K562 (cell line): ENCODE measurements around the gene RPP25. TPM values are rescaled to one million over a fixed set of nuclear protein-coding genes. Genes with fewer than 3 reads are reported as not detected.

Experiments
- BRD4 ChIP-seq: fragments of 200-600 bp; sonication (generic); IDR thresholded peaks from 2 replicates; pipeline ENCODE4 v1.6.1; 2017; ENCODE audit warnings: inconsistent platforms
- CBX1 ChIP-seq: sonication (generic); IDR thresholded peaks from 2 replicates; pipeline ENCODE4 v1.6.1; 2016; ENCODE audit warnings: antibody characterized with exemption, low read depth, mild to moderate bottlenecking
- CBX2 ChIP-seq: fragments of 200-600 bp; sonication (generic); IDR thresholded peaks from one replicate; pipeline ENCODE4 v1.6.1; 2012; ENCODE audit warnings: mild to moderate bottlenecking, low read length, inconsistent platforms; ENCODE audit not compliant: insufficient read depth, poor library complexity, severe bottlenecking
- ESRRA ChIP-seq: fragments of 450-650 bp; IDR thresholded peaks from 2 replicates; pipeline ENCODE4 v1.6.1; 2014; ENCODE audit warnings: low read depth, mild to moderate bottlenecking, moderate library complexity, borderline replicate concordance
- ILK ChIP-seq: fragments of 450-650 bp; IDR thresholded peaks from 2 replicates; pipeline ENCODE4 v1.6.1; 2016; ENCODE audit warnings: missing genetic modification characterization, low read depth, mild to moderate bottlenecking, missing compliant biosample characterization, moderate library complexity, borderline replicate concordance
- JUND ChIP-seq, 2 experiments: IDR thresholded peaks; 2 replicates in 1 of 2; 3 replicates in 1 of 2; pipeline ENCODE4 v1.6.1; 2011; ENCODE audit warnings: borderline replicate concordance in 2 of 2, low read depth in 2 of 2, low read length in 2 of 2, improper control_type of control experiment in 1 of 2, missing biosample characterization in 1 of 2, missing genetic modification characterization in 1 of 2, missing genetic modification reagents in 1 of 2
- MIER1 ChIP-seq: fragments of 450-650 bp; IDR thresholded peaks from 2 replicates; pipeline ENCODE4 v1.6.1; 2016; ENCODE audit warnings: antibody characterized with exemption, mild to moderate bottlenecking, low read depth
- NR1H2 ChIP-seq: sonication (generic); formaldehyde crosslinking; IDR thresholded peaks from 2 replicates; pipeline ENCODE4 v1.4.0; 2020; ENCODE audit warnings: mild to moderate bottlenecking, missing genetic modification reagents
- RUNX1 ChIP-seq: sonication (generic); IDR thresholded peaks from 2 replicates; pipeline ENCODE4 v1.6.1; 2016; ENCODE audit warnings: antibody characterized with exemption, low read depth
- SMAD4 ChIP-seq: fragments of 250-450 bp; sonication (Bioruptor Pico); conservative IDR thresholded peaks from 2 replicates; pipeline ENCODE4 v1.8.0; 2021; ENCODE audit warnings: inconsistent platforms, mild to moderate bottlenecking, moderate library complexity
- SREBF1 ChIP-seq: fragments of 150-350 bp; IDR thresholded peaks from 2 replicates; pipeline ENCODE4 v1.6.1; 2014; ENCODE audit warnings: antibody characterized with exemption, low read depth, low read length, borderline replicate concordance
- SRSF3 ChIP-seq: fragments of 200-400 bp; formaldehyde crosslinking; IDR thresholded peaks from 2 replicates; pipeline ENCODE4 v1.6.1; 2016; ENCODE audit warnings: mild to moderate bottlenecking, low read length, moderate library complexity; ENCODE audit not compliant: insufficient read depth
- TEAD1 ChIP-seq, 2 experiments: fragments of 450-650 bp in 1 of 2; sonication (generic) in 1 of 2; formaldehyde crosslinking; IDR thresholded peaks; 2 replicates each; pipeline versions ENCODE4 v1.4.0 to v1.8.0; 2020 to 2022; ENCODE audit warnings: mild to moderate bottlenecking in 2 of 2, missing genetic modification reagents in 1 of 2
- TEAD4 ChIP-seq, 2 experiments: sonication (generic) in 1 of 2; formaldehyde crosslinking in 1 of 2; IDR thresholded peaks; 2 replicates each; pipeline versions ENCODE4 v1.6.1 to v1.8.0; 2012 to 2022; ENCODE audit warnings: borderline replicate concordance in 1 of 2, inconsistent platforms in 1 of 2, low read length in 1 of 2, mild to moderate bottlenecking in 1 of 2, missing genetic modification reagents in 1 of 2
- TRIM24 ChIP-seq, 2 experiments: fragments of 450-650 bp; IDR thresholded peaks; 2 replicates each; pipeline ENCODE4 v1.6.1; 2016
- XRCC3 ChIP-seq: fragments of 450-650 bp; IDR thresholded peaks from 2 replicates; pipeline ENCODE4 v1.6.1; 2017; ENCODE audit warnings: mild to moderate bottlenecking, moderate library complexity
- ZC3H4 ChIP-seq: sonication (generic); formaldehyde crosslinking; IDR thresholded peaks from 2 replicates; pipeline ENCODE4 v1.9.0; 2021; ENCODE audit warnings: missing genetic modification reagents, borderline replicate concordance
- polyA plus RNA-seq, 8 experiments: library from polyadenylated mRNA; depleted of rRNA in 4 of 8; stranded (reverse) in 5 of 8; unstranded in 3 of 8; fragments of >200 nt; fragmentation: Nextera tagmentation in 2 of 8; fragmentation: Illumina TruSeq in 1 of 8; extraction: Ambion mirVana in 2 of 8; extraction: Trizol in 1 of 8; gene quantifications; 2 replicates each; pipeline versions ENCODE4 v1.2.1 to v1.2.3, GENCODE V29; 2011 to 2014; ENCODE audit warnings: inconsistent platforms in 1 of 8, missing spikeins in 1 of 8
- total RNA-seq, 7 experiments: library from RNA; depleted of rRNA in 6 of 7; stranded (reverse); fragments of >200 nt in 6 of 7; fragmentation: Illumina TruSeq in 2 of 7; extraction: Trizol in 2 of 7; gene quantifications; 2 replicates each; pipeline versions ENCODE4 v1.2.1 to v1.2.3, GENCODE V29; 2011 to 2021; ENCODE audit warnings: low replicate concordance in 1 of 7
- TF ChIP-seq, protein P1 (sequence below): fragments of 450-650 bp; formaldehyde crosslinking; IDR thresholded peaks from 2 replicates; pipeline ENCODE4 v1.4.0; 2022; ENCODE audit warnings: mild to moderate bottlenecking, moderate library complexity
- TF ChIP-seq, protein P2 (sequence below): fragments of 450-650 bp; IDR thresholded peaks from 2 replicates; pipeline ENCODE4 v1.6.1; 2016; ENCODE audit warnings: low read depth, mild to moderate bottlenecking, moderate library complexity
- TF ChIP-seq, protein P3 (sequence below): sonication (generic); formaldehyde crosslinking; IDR thresholded peaks from 2 replicates; pipeline ENCODE4 v1.8.0; 2022; ENCODE audit warnings: mild to moderate bottlenecking, low read depth, missing genetic modification reagents
- TF ChIP-seq, protein P4 (sequence below): fragments of 450-650 bp; IDR thresholded peaks from 2 replicates; pipeline ENCODE4 v1.6.1; 2016; ENCODE audit warnings: missing biosample characterization, missing genetic modification characterization
- TF ChIP-seq, protein P5 (sequence below): sonication (generic); formaldehyde crosslinking; IDR thresholded peaks from 2 replicates; pipeline ENCODE4 v1.8.0; 2022; ENCODE audit warnings: missing genetic modification reagents, mild to moderate bottlenecking, moderate library complexity, borderline replicate concordance

RPP25 gene
- total and polyA plus RNA-seq, 9 of the 15 experiments (the other 6 are each of a cell fraction or from before 2014, with no cell fraction given) = 1.1 to 12.3 (median 5.6) TPM

DNA sequence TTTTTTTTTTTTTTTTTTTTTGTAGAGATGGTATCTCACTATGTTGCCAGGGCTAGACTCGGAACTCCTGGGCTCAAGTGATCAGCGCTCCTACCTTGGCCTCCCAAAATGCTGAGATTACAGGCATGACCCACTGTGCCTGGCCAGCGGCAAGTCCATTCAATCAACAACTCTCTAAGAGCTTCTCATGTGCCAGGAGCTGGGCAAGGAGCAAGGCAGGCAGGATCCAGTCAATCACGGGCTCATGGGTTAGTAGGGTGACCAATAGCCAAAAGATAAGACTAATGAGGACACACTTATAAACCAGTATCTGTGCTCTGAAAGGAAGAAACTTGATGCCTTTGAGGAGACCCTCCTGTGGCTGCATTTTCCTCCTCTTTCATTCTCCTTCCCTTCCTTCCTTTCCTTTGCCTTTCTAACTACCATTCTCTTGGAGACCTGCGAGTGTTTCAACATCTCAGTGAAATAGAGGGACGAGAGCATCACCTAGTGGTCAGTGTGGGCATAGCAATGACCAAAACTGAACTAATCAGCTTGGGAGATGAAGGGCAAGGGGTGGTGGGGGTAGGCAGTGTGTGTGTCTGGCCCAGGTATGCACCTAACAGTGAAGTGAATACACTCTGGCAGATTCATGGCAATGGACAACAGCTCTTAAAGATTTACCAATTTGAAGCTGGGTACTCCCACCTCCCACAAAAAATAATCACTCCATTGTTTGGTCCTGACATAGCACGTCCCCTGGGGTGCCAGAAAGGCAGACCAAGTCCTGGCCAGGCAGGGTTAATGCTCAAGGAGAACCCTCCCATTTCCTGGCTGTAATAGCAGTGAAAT is 6.3 kb downstream of the RPP25 start (continued):
- no peak for TF ChIP-seq SMAD4 (CRISPR knock-in tag)
- TF ChIP-seq BRD4 = no peak
- TF ChIP-seq CBX1 = no peak
- TF ChIP-seq NR1H2 (CRISPR knock-in tag) = no peak
- TF ChIP-seq, protein P1, sequence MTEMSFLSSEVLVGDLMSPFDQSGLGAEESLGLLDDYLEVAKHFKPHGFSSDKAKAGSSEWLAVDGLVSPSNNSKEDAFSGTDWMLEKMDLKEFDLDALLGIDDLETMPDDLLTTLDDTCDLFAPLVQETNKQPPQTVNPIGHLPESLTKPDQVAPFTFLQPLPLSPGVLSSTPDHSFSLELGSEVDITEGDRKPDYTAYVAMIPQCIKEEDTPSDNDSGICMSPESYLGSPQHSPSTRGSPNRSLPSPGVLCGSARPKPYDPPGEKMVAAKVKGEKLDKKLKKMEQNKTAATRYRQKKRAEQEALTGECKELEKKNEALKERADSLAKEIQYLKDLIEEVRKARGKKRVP (CRISPR knock-in tag) = no peak
- no peak for TF ChIP-seq TRIM24 (IDR thresholded peaks at IDR 0.05)
- TF ChIP-seq, protein P2, sequence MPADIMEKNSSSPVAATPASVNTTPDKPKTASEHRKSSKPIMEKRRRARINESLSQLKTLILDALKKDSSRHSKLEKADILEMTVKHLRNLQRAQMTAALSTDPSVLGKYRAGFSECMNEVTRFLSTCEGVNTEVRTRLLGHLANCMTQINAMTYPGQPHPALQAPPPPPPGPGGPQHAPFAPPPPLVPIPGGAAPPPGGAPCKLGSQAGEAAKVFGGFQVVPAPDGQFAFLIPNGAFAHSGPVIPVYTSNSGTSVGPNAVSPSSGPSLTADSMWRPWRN = no peak
- no peak for TF ChIP-seq CBX2
- TF ChIP-seq, protein P3, sequence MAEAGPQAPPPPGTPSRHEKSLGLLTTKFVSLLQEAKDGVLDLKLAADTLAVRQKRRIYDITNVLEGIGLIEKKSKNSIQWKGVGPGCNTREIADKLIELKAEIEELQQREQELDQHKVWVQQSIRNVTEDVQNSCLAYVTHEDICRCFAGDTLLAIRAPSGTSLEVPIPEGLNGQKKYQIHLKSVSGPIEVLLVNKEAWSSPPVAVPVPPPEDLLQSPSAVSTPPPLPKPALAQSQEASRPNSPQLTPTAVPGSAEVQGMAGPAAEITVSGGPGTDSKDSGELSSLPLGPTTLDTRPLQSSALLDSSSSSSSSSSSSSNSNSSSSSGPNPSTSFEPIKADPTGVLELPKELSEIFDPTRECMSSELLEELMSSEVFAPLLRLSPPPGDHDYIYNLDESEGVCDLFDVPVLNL (CRISPR knock-in tag) = no peak
- 0 out of 2 replicates have a peak, but pooled peaks have one; percentile 14 for TF ChIP-seq JUND (IDR thresholded peaks at IDR 0.05; ENCODE audit: borderline replicate concordance, low read depth, low read length)
- no peak for TF ChIP-seq JUND (tag; IDR thresholded peaks at IDR 0.05; ENCODE audit: borderline replicate concordance, low read depth, low read length)
- TF ChIP-seq ESRRA = 0 out of 2 replicates have a peak, but pooled peaks have one; percentile 23
- no peak for TF ChIP-seq XRCC3
- TF ChIP-seq TEAD4 (IDR thresholded peaks at IDR 0.05; ENCODE audit: low read length) = no peak
- no peak for TF ChIP-seq TEAD4 (CRISPR knock-in tag; IDR thresholded peaks at IDR 0.05; ENCODE audit: borderline replicate concordance)
- TF ChIP-seq RUNX1 = no peak
- TF ChIP-seq, protein P4, sequence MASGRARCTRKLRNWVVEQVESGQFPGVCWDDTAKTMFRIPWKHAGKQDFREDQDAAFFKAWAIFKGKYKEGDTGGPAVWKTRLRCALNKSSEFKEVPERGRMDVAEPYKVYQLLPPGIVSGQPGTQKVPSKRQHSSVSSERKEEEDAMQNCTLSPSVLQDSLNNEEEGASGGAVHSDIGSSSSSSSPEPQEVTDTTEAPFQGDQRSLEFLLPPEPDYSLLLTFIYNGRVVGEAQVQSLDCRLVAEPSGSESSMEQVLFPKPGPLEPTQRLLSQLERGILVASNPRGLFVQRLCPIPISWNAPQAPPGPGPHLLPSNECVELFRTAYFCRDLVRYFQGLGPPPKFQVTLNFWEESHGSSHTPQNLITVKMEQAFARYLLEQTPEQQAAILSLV (tag) = no peak
- no peak for TF ChIP-seq ZC3H4 (CRISPR knock-in tag)
- TF ChIP-seq SRSF3 = no peak
- TF ChIP-seq TEAD1 (CRISPR knock-in tag; IDR thresholded peaks at IDR 0.05) = peak in 1 of 2 experiments; percentile 57; a peak in 1 of 4 replicates
- TF ChIP-seq ILK (tag) = no peak
- no peak for TF ChIP-seq MIER1
- no peak for TF ChIP-seq SREBF1
- TF ChIP-seq, protein P5, sequence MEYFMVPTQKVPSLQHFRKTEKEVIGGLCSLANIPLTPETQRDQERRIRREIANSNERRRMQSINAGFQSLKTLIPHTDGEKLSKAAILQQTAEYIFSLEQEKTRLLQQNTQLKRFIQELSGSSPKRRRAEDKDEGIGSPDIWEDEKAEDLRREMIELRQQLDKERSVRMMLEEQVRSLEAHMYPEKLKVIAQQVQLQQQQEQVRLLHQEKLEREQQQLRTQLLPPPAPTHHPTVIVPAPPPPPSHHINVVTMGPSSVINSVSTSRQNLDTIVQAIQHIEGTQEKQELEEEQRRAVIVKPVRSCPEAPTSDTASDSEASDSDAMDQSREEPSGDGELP (CRISPR knock-in tag) = no peak
